OCI-LY1 (cell line): Measurements from ENCODE around the gene ANKRD16.

Experiments used
- CTCF ChIP-seq: fragments of 200-600 bp; sonication (generic), shearing (Covaris generic); IDR thresholded peaks from 2 replicates; pipeline ENCODE4 v1.5.1; 2017; ENCODE audit warnings: mild to moderate bottlenecking, antibody characterized with exemption, low read length, moderate library complexity, mixed read lengths
- EZH2 ChIP-seq: fragments of 200-600 bp; sonication (generic), shearing (Covaris generic); IDR thresholded peaks from 2 replicates; pipeline ENCODE4 v1.8.0; 2017; ENCODE audit warnings: borderline replicate concordance, mixed run types, mild to moderate bottlenecking, antibody characterized with exemption, low read length, moderate library complexity, mixed read lengths

DNA sequence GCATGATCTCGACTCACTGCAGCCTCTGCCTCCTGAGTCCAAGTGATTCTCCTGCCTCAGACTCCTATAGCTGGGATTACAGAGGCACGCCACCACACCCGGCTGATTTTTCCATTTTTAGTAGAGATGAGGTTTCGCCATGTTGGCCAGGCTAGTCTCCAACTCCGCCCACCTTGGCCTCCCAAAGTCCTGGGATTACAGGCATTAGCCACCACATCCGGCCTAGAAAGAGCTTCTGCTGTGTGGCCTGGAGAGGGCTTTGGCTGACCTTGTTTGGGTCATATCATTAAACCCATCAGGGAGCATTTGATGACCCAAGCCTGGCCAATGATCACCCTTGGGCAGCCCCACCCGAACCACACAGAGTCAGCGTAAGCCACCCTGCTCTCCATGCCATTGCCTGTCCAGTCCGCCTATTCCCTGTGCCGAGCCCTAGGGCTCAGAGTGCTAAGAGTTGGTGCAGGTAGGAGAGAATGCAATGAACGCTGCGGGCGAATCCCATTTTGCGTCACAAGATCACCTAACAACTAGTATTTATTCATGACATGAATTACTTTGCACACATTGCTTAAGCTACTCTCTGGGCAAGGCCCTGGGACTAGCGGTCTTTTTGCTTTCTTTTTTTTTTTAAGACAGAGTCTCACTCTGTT lies 54.1 kb downstream of the ANKRD16 start:
- no peak for TF ChIP-seq EZH2
- TF ChIP-seq CTCF: no peak
